ENCODE data around the gene VARS2. TPM values are rescaled to one million over a fixed set of nuclear protein-coding genes. Genes with fewer than 3 reads are reported as not detected.

VARS2 gene
- total RNA-seq, 1 experiment from 2014 or later, result 68.2 TPM

DNA sequence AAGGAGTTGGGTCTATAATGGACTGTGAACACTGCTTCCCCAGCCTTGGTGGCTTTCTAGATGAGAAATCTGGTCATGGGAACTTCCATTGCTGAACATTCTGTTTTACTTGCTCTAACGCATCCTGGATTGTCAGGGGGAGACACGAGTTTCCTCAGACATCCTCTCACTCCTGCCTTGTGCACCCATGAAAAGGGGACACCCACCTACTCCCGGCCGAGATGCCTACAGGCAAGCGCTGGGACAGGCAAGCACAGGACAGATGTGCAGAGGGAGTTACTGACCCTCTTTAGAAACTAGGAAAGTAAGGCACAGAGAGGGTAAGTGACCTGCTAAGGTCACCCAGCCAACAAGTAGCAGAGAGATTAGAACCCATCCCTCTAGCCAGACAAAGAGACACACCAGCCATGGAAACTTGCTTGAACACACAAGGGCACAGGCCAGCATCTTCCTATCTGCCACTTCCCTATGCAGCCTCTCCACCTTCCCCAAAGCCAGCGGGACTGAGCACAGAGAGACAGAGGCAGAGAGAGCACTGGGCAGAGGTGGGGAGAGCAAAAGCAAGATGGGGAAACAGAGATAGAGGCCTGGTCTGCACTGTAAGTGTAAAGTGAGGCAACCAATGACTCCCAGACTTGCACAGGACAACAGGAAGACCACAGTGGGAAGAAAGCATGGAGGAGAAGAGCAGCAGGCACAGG is 18.8 kb downstream of the VARS2 start:
- Histone ChIP-seq H2BK20ac (ENCODE audit: low read depth, low read length, poor library complexity, severe bottlenecking) (no peak overlapping the region), H4K8ac (replicated peaks; ENCODE audit: insufficient read length, low read depth, low read length) (no peak overlapping the region), H2BK15ac (ENCODE audit: low read depth, low read length) (no peak overlapping the region), H3K79me2 (ENCODE audit: insufficient read depth, low read length) (no peaks in the 10 kb centered on the region), H4K20me1 (ENCODE audit: control insufficient read depth, insufficient read depth, insufficient read length) (no peaks in the 10 kb centered on the region), H3K9ac (ENCODE audit: extremely low read depth, insufficient read length, low read length) (no peak overlapping the region), H4K91ac (ENCODE audit: insufficient read length, low read depth, low read length) (no peak overlapping the region), H3K27me3 (ENCODE audit: insufficient read depth, low read length) (no peaks in the 10 kb centered on the region; the same call in 1 of the 2 replicates), H2AFZ (ENCODE audit: low read length) (no peak overlapping the region), H3K4me1 (ENCODE audit: insufficient read depth, low read length) (peaks cover 2% of the 10 kb centered on the region; the same call in 1 of the 2 replicates), H3K79me1 (ENCODE audit: insufficient read depth, low read depth, low read length, poor library complexity, severe bottlenecking) (no peaks in the 10 kb centered on the region), H3K23me2 (ENCODE audit: insufficient read length, low read depth, low read length, poor library complexity, severe bottlenecking) (no peaks in the 10 kb centered on the region), H2BK120ac (ENCODE audit: low read depth, low read length, poor library complexity, severe bottlenecking) (no peak overlapping the region), H2BK12ac (ENCODE audit: insufficient read length, low read depth, low read length) (no peak overlapping the region), H3K4ac (ENCODE audit: low read depth, low read length) (no peak overlapping the region), H3T11ph (ENCODE audit: low read length) (no peak overlapping the region), H3K18ac (ENCODE audit: insufficient read length, low read depth, low read length) (no peak overlapping the region), H3K14ac (ENCODE audit: insufficient read depth, low read length) (no peak overlapping the region), H2AK5ac (ENCODE audit: insufficient read length, low read length) (no peak overlapping the region), H3K56ac (ENCODE audit: insufficient read length, low read depth, low read length) (no peak overlapping the region), H3K27ac (ENCODE audit: insufficient read length, low read depth, low read length) (no peak overlapping the region), H4K5ac (ENCODE audit: insufficient read length, low read depth, low read length) (no peak overlapping the region), H3K4me2 (ENCODE audit: insufficient read depth, insufficient read length, low read length) (no peak overlapping the region), H2BK5ac (ENCODE audit: insufficient read length, low read length) (no peak overlapping the region), H3K23ac (ENCODE audit: insufficient read length, low read depth, low read length) (no peak overlapping the region), H3K9me3 (ENCODE audit: control insufficient read depth, low read depth, low read length) (no peaks in the 10 kb centered on the region)
- H3K4me1 Mint-ChIP-seq, result peaks cover 10 to 24% of the 10 kb centered on the region in 2 experiments
- H3K36me3 Mint-ChIP-seq (ENCODE audit: insufficient read depth in 1 of 3, low read depth in 3 of 3), result peaks cover 12 to 16% (median 16%) of the 10 kb centered on the region in 3 experiments; a peak in 6 of 7 replicates
- no peak for DNase-seq
- H3K4me3 Mint-ChIP-seq, result no peak overlapping the region
- H3K27ac Mint-ChIP-seq, result no peak overlapping the region
- no CpG with 5 or more reads among the region's 6 CpGs for WGBS (ENCODE audit: extremely low coverage, insufficient read length, low lambda C conversion rate)
- TF ChIP-seq, protein P1, sequence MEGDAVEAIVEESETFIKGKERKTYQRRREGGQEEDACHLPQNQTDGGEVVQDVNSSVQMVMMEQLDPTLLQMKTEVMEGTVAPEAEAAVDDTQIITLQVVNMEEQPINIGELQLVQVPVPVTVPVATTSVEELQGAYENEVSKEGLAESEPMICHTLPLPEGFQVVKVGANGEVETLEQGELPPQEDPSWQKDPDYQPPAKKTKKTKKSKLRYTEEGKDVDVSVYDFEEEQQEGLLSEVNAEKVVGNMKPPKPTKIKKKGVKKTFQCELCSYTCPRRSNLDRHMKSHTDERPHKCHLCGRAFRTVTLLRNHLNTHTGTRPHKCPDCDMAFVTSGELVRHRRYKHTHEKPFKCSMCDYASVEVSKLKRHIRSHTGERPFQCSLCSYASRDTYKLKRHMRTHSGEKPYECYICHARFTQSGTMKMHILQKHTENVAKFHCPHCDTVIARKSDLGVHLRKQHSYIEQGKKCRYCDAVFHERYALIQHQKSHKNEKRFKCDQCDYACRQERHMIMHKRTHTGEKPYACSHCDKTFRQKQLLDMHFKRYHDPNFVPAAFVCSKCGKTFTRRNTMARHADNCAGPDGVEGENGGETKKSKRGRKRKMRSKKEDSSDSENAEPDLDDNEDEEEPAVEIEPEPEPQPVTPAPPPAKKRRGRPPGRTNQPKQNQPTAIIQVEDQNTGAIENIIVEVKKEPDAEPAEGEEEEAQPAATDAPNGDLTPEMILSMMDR (conservative IDR thresholded peaks at IDR 0.05), result no peak
- peaks cover 2% of the 10 kb centered on the region for H3K27me3 Mint-ChIP-seq (ENCODE audit: low read depth)
- H3K9me3 Mint-ChIP-seq, result peaks cover 13 to 14% of the 10 kb centered on the region in 2 experiments; a peak in 4 of 5 replicates
